H1 (cell line): ENCODE data around the gene PIK3R3.

Experiments
- BCL11A ChIP-seq, 2 experiments: IDR thresholded peaks; one replicate each; pipeline ENCODE4 v1.6.1; 2011; ENCODE audit warnings: low read depth in 2 of 2, low read length in 2 of 2, mild to moderate bottlenecking in 2 of 2
- JUND ChIP-seq: IDR thresholded peaks from 2 replicates; pipeline ENCODE4 v1.6.1; 2011; ENCODE audit warnings: mild to moderate bottlenecking, improper control_type of control experiment, low read length
- POLR2A ChIP-seq, 2 experiments: IDR thresholded peaks; 1 replicate in 1 of 2; 2 replicates in 1 of 2; pipeline ENCODE4 v1.6.1; 2011; ENCODE audit warnings: low read depth in 2 of 2, low read length in 2 of 2, mild to moderate bottlenecking in 2 of 2; ENCODE audit errors: control extremely low read depth in 1 of 2
- POLR2AphosphoS5 ChIP-seq: IDR thresholded peaks from 2 replicates; pipeline ENCODE4 v1.6.1; 2011; ENCODE audit warnings: low read depth, low read length
- RBBP5 ChIP-seq: IDR thresholded peaks from 2 replicates; pipeline ENCODE4 v1.7.1; 2012; ENCODE audit warnings: low read depth, mild to moderate bottlenecking, inconsistent platforms, low read length, moderate library complexity, borderline replicate concordance
- TAF1 ChIP-seq: IDR thresholded peaks from 2 replicates; pipeline ENCODE4 v1.6.1; 2011; ENCODE audit warnings: mild to moderate bottlenecking, low read depth, low read length
- TF ChIP-seq, protein P1 (sequence below), 3 experiments: IDR thresholded peaks; 1 replicate in 2 of 3; 2 replicates in 1 of 3; pipeline versions ENCODE4 v1.5.1 to v1.6.1; 2011; ENCODE audit warnings: low read length in 3 of 3, mild to moderate bottlenecking in 3 of 3, inconsistent platforms in 2 of 3, low read depth in 1 of 3, moderate library complexity in 1 of 3; ENCODE audit not compliant: insufficient read depth in 1 of 3; ENCODE audit errors: control extremely low read depth in 1 of 3

DNA sequence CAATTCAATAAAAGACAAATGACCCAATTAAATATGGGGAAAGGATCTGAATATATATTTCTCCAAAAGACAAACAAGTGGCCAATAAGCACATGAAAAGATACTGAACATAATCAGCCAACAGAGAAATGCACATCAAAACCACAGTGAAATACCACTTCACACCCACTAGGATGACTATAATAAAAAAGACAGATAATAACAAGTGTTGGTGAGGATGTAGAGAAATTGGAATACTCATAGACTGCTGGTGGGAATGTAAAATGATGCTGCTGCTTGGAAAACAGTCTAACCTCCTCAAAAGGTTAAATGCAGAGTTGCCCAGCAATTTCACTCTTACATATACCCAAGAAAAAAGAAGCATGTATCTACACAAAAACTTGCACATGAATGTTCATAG, 48.9 kb downstream of the PIK3R3 start:
- TF ChIP-seq POLR2A (IDR thresholded peaks at IDR 0.05; ENCODE audit: control extremely low read depth in 1 of 2, low read depth in 2 of 2, low read length in 2 of 2) (no peak), BCL11A (IDR thresholded peaks at IDR 0.05; ENCODE audit: low read depth in 2 of 2, low read length in 2 of 2) (no peak), RBBP5 (no peak), TAF1 (no peak), JUND (no peak), POLR2AphosphoS5 (no peak)
- TF ChIP-seq, protein P1, sequence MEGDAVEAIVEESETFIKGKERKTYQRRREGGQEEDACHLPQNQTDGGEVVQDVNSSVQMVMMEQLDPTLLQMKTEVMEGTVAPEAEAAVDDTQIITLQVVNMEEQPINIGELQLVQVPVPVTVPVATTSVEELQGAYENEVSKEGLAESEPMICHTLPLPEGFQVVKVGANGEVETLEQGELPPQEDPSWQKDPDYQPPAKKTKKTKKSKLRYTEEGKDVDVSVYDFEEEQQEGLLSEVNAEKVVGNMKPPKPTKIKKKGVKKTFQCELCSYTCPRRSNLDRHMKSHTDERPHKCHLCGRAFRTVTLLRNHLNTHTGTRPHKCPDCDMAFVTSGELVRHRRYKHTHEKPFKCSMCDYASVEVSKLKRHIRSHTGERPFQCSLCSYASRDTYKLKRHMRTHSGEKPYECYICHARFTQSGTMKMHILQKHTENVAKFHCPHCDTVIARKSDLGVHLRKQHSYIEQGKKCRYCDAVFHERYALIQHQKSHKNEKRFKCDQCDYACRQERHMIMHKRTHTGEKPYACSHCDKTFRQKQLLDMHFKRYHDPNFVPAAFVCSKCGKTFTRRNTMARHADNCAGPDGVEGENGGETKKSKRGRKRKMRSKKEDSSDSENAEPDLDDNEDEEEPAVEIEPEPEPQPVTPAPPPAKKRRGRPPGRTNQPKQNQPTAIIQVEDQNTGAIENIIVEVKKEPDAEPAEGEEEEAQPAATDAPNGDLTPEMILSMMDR (IDR thresholded peaks at IDR 0.05; ENCODE audit: control extremely low read depth in 1 of 3, insufficient read depth in 1 of 3, low read depth in 1 of 3, low read length in 3 of 3) = no peak
